Activated CD4-positive, alpha-beta T cell treated with anti-CD3 and anti-CD28 coated beads, Interleukin-2, amount 10 ng/mL, durations not matched to agents 7 days and 5 days (primary cell): ENCODE measurements around the gene CMC1. TPM values are rescaled to one million over a fixed set of nuclear protein-coding genes. Genes with fewer than 3 reads are reported as not detected.

Source experiments
- CTCF ChIA-PET: fragments of 350-600 bp; sonication (Branson Sonifier 250); formaldehyde crosslinking; loops from one replicate; lab custom pipeline; 2021; ENCODE audit warnings: antibody characterized with exemption; lab: Charles Lee
- POLR2A ChIA-PET: fragments of 350-600 bp; sonication (Branson Sonifier 250); formaldehyde crosslinking; loops from one replicate; lab custom pipeline; 2021; ENCODE audit warnings: antibody characterized with exemption; lab: Charles Lee
- DNase-seq: peaks from one replicate; pipeline ENCODE4 v3.0.0-alpha.2; 2020
- H3K27ac Mint-ChIP-seq: one replicate; pipeline ENCODE4 v1.8.0; 2021; ENCODE audit warnings: mild to moderate bottlenecking, moderate library complexity, mixed read lengths
- H3K27me3 Mint-ChIP-seq: one replicate; pipeline ENCODE4 v1.8.0; 2021; ENCODE audit warnings: mixed read lengths
- H3K36me3 Mint-ChIP-seq: one replicate; pipeline ENCODE4 v1.8.0; 2021; ENCODE audit warnings: low read depth, mixed read lengths
- H3K4me1 Mint-ChIP-seq: one replicate; pipeline ENCODE4 v1.8.0; 2021; ENCODE audit warnings: mixed read lengths
- H3K4me3 Mint-ChIP-seq: one replicate; pipeline ENCODE4 v1.8.0; 2021; ENCODE audit warnings: mild to moderate bottlenecking, moderate library complexity, mixed read lengths
- H3K9me3 Mint-ChIP-seq: one replicate; pipeline ENCODE4 v1.8.0; 2021; ENCODE audit warnings: mixed read lengths
- total RNA-seq, 2 experiments: library from RNA; stranded (reverse); gene quantifications; one replicate each; pipeline ENCODE4 v1.2.3, GENCODE V29; 2021

The CMC1 gene
- total RNA-seq, 2 experiments from 2014 or later, result 12.7 to 13.1 TPM

- Mint-ChIP-seq H3K36me3 (peaks cover 21% of the 10 kb centered on the region), H3K4me1 (peaks cover 28% of the 10 kb centered on the region), H3K27me3 (no peaks in the 10 kb centered on the region), H3K27ac (no peak overlapping the region), H3K9me3 (no peaks in the 10 kb centered on the region), H3K4me3 (no peak overlapping the region)
- CTCF ChIA-PET, result interaction anchor here (1.2 to 3.6 kb wide), 3 partner anchors 12 to 610 kb away, joined by 5 to 14 read pairs (median 5); no protein-coding TSS in a partner anchor
- DNase-seq, result no peak
- POLR2A ChIA-PET, result interaction anchor here (0.7 kb wide), 1 partner anchor 614 kb away, joined by 4 read pairs; no protein-coding TSS in a partner anchor
Measured at GRCh38 chr3:28322464-28322863, 81.0 kb downstream of the CMC1 start.

- H3K27ac Mint-ChIP-seq, result peak overlapping the region; percentile 34
- ChIA-PET POLR2A (interaction anchor here (0.7 kb wide), 1 partner anchor 74 kb away, joined by 3 read pairs; no protein-coding TSS in a partner anchor), CTCF (interaction anchor here (0.6 to 3.5 kb wide), 9 partner anchors 9 to 614 kb away, joined by 3 to 36 read pairs (median 6); partner anchors contain the start of gene EOMES)
- H3K4me1 Mint-ChIP-seq, result peaks cover 26% of the 10 kb centered on the region
- DNase-seq, result peak; percentile 48
- H3K36me3 Mint-ChIP-seq, result peaks cover 21% of the 10 kb centered on the region
- no peaks in the 10 kb centered on the region for H3K9me3 Mint-ChIP-seq
- no peak overlapping the region for H3K4me3 Mint-ChIP-seq
- no peaks in the 10 kb centered on the region for H3K27me3 Mint-ChIP-seq
Measured at GRCh38 chr3:28326458-28326926, 85.1 kb downstream of the CMC1 start.

- H3K4me1 Mint-ChIP-seq, result peaks cover 25% of the 10 kb centered on the region
- H3K36me3 Mint-ChIP-seq, result peaks cover 25% of the 10 kb centered on the region
- H3K27ac Mint-ChIP-seq, result no peak overlapping the region
- H3K27me3 Mint-ChIP-seq, result no peaks in the 10 kb centered on the region
- DNase-seq, result no peak
- CTCF ChIA-PET, result interaction anchor here (0.7 to 3.5 kb wide), 11 partner anchors 9 to 616 kb away, joined by 3 to 36 read pairs (median 4); partner anchors contain the start of genes AZI2, EOMES and ZCWPW2
- no peak overlapping the region for H3K4me3 Mint-ChIP-seq
- POLR2A ChIA-PET, result no interaction called here
- H3K9me3 Mint-ChIP-seq, result no peaks in the 10 kb centered on the region
Measured at GRCh38 chr3:28328188-28329151, 87.1 kb downstream of the CMC1 start.

GRCh38 chr3:28334552-28334951, 93.1 kb downstream of the CMC1 start:
- CTCF ChIA-PET, result interaction anchor here (0.9 to 2.6 kb wide), 2 partner anchors 13 to 14 kb away, joined by 5 to 11 read pairs; partner anchors contain the start of genes AZI2 and ZCWPW2
- no peaks in the 10 kb centered on the region for H3K9me3 Mint-ChIP-seq
- H3K4me3 Mint-ChIP-seq, result no peak overlapping the region
- H3K27me3 Mint-ChIP-seq, result no peaks in the 10 kb centered on the region
- DNase-seq, result no peak
- H3K27ac Mint-ChIP-seq, result no peak overlapping the region
- POLR2A ChIA-PET, result interaction anchor here (1.2 kb wide), 1 partner anchor 14 kb away, joined by 5 read pairs; the partner anchor contains the start of genes AZI2 and ZCWPW2
- peaks cover 13% of the 10 kb centered on the region for H3K4me1 Mint-ChIP-seq
- H3K36me3 Mint-ChIP-seq, result peaks cover 26% of the 10 kb centered on the region

- ChIA-PET CTCF (interaction anchor here (1.3 to 2.6 kb wide), 5 partner anchors 14 to 613 kb away, joined by 3 to 11 read pairs (median 4); partner anchors contain the start of genes AZI2, EOMES and ZCWPW2), POLR2A (interaction anchor here (1.2 kb wide), 1 partner anchor 14 kb away, joined by 5 read pairs; the partner anchor contains the start of genes AZI2 and ZCWPW2)
- H3K4me3 Mint-ChIP-seq, result no peak overlapping the region
- H3K36me3 Mint-ChIP-seq, result peaks cover 30% of the 10 kb centered on the region
- DNase-seq, result peak; percentile 13
- H3K4me1 Mint-ChIP-seq, result peaks cover 13% of the 10 kb centered on the region
- no peaks in the 10 kb centered on the region for H3K9me3 Mint-ChIP-seq
- no peaks in the 10 kb centered on the region for H3K27me3 Mint-ChIP-seq
- peak overlapping the region; percentile 5 for H3K27ac Mint-ChIP-seq
Measured at GRCh38 chr3:28335246-28335645, 93.8 kb downstream of the CMC1 start.

- ChIA-PET CTCF (interaction anchor here (2.3 kb wide), 1 partner anchor 9 kb away, joined by 7 read pairs; no protein-coding TSS in a partner anchor), POLR2A (interaction anchor here (0.6 kb wide), 1 partner anchor 889 kb away, joined by 3 read pairs; no protein-coding TSS in a partner anchor)
- Mint-ChIP-seq H3K4me1 (peaks cover 18% of the 10 kb centered on the region), H3K9me3 (no peaks in the 10 kb centered on the region), H3K36me3 (peaks cover 23% of the 10 kb centered on the region), H3K4me3 (no peak overlapping the region), H3K27me3 (no peaks in the 10 kb centered on the region), H3K27ac (no peak overlapping the region)
- no peak for DNase-seq
Measured at GRCh38 chr3:28337230-28337629, 95.8 kb downstream of the CMC1 start.

- no peaks in the 10 kb centered on the region for H3K9me3 Mint-ChIP-seq
- H3K4me1 Mint-ChIP-seq, result peaks cover 52% of the 10 kb centered on the region
- H3K27me3 Mint-ChIP-seq, result no peaks in the 10 kb centered on the region
- H3K27ac Mint-ChIP-seq, result no peak overlapping the region
- POLR2A ChIA-PET, result no interaction called here
- H3K36me3 Mint-ChIP-seq, result peaks cover 25% of the 10 kb centered on the region
- CTCF ChIA-PET, result interaction anchor here (0.7 kb wide), 1 partner anchor 48 kb away, joined by 4 read pairs; no protein-coding TSS in a partner anchor
- DNase-seq, result no peak
- no peak overlapping the region for H3K4me3 Mint-ChIP-seq
Measured at GRCh38 chr3:28343144-28343543, 101.7 kb downstream of the CMC1 start.

- DNase-seq, result no peak
- Mint-ChIP-seq H3K4me3 (no peak overlapping the region), H3K27me3 (no peaks in the 10 kb centered on the region), H3K27ac (no peak overlapping the region), H3K36me3 (peaks cover 20% of the 10 kb centered on the region), H3K9me3 (no peaks in the 10 kb centered on the region), H3K4me1 (peaks cover 65% of the 10 kb centered on the region)
- CTCF ChIA-PET, result no interaction called here
- POLR2A ChIA-PET, result no interaction called here
Measured at GRCh38 chr3:28345690-28346089, 104.3 kb downstream of the CMC1 start.

GRCh38 chr3:28347374-28348264, 106.2 kb downstream of the CMC1 start:
- Mint-ChIP-seq H3K36me3 (peaks cover 34% of the 10 kb centered on the region), H3K27ac (peak overlapping the region; percentile 99), H3K9me3 (peaks cover 7% of the 10 kb centered on the region), H3K4me3 (peak overlapping the region; percentile 93), H3K27me3 (no peaks in the 10 kb centered on the region), H3K4me1 (peaks cover 65% of the 10 kb centered on the region)
- POLR2A ChIA-PET, result no interaction called here
- peak; percentile 9 for DNase-seq
- CTCF ChIA-PET, result interaction anchor here (2.2 to 2.9 kb wide), 2 partner anchors 12 to 635 kb away, joined by 11 to 12 read pairs; no protein-coding TSS in a partner anchor

- Mint-ChIP-seq H3K4me1 (peaks cover 58% of the 10 kb centered on the region), H3K4me3 (peak overlapping the region; percentile 93), H3K9me3 (peaks cover 7% of the 10 kb centered on the region), H3K27ac (peak overlapping the region; percentile 99), H3K36me3 (peaks cover 36% of the 10 kb centered on the region), H3K27me3 (no peaks in the 10 kb centered on the region)
- ChIA-PET CTCF (interaction anchor here (1.0 to 2.9 kb wide), 6 partner anchors 9 to 942 kb away, joined by 3 to 12 read pairs (median 4); no protein-coding TSS in a partner anchor), POLR2A (interaction anchor here (1.6 kb wide), 1 partner anchor 13 kb away, joined by 5 read pairs; no protein-coding TSS in a partner anchor)
- DNase-seq, result no peak
Measured at GRCh38 chr3:28348265-28348628, 106.8 kb downstream of the CMC1 start.

GRCh38 chr3:28348629-28349468, 107.4 kb downstream of the CMC1 start, which contains the start of the genes AZI2 and ZCWPW2:
TSS of gene AZI2 (minus strand) at chr3:28348824. CDS start at chr3:28340617, 8,207 bp downstream.
TSS of gene ZCWPW2 (plus strand) at chr3:28348721. CDS start at chr3:28413069, 64,348 bp downstream.
- Mint-ChIP-seq H3K9me3 (peaks cover 11% of the 10 kb centered on the region), H3K27me3 (no peaks in the 10 kb centered on the region), H3K4me1 (peaks cover 54% of the 10 kb centered on the region), H3K27ac (peak within 1 kb of the TSS; percentile 99), H3K36me3 (peaks cover 42% of the 10 kb centered on the region), H3K4me3 (peak within 1 kb of the TSS; percentile 93)
- ChIA-PET POLR2A (interaction anchor here (0.7 to 1.6 kb wide), 2 partner anchors 14 to 721 kb away, joined by 5 to 6 read pairs; no protein-coding TSS in a partner anchor), CTCF (interaction anchor here (0.6 to 2.9 kb wide), 8 partner anchors 8 to 1656 kb away, joined by 3 to 12 read pairs (median 3); no protein-coding TSS in a partner anchor)
- peak; percentile 93 for DNase-seq
